HepG2 (cell line): ENCODE measurements around the gene GATB. TPM values are rescaled to one million over a fixed set of nuclear protein-coding genes. Genes with fewer than 3 reads are reported as not detected.

Experiments
- ATAC-seq: fragments of 200-7000 bp; cut with Tn5 transposase; 3 replicates; pipeline ENCODE4 v1.9.1; 2020; ENCODE audit warnings: mild to moderate bottlenecking, moderate library complexity
- BruUV-seq: library from RNA; stranded (reverse); fragments of 400-500 nt; replicated peaks from 2 replicates; lab custom pipeline; 2021; lab: Mats Ljungman, UMichigan
- CTCF ChIA-PET: fragments of 300-600 bp; formaldehyde crosslinking; extraction: SDS; loops from one replicate; lab custom pipeline; 2021; ENCODE audit warnings: low total read pairs, inconsistent platforms, low intra/inter-chr PET ratio; lab: Yijun Ruan, JAX
- POLR2A ChIA-PET: fragments of 350-600 bp; sonication (Branson Sonifier 250); formaldehyde crosslinking; loops from one replicate; lab custom pipeline; 2020; ENCODE audit warnings: antibody characterized with exemption, inconsistent platforms; lab: Yijun Ruan, JAX
- DNase-seq: peaks from one replicate; pipeline ENCODE4 v3.0.0-alpha.2; 2015; ENCODE audit warnings: low spot score
- FAIRE-seq: peaks from 3 replicates; lab custom pipeline; 2011; peaks lifted over from hg19 to GRCh38; lab: Jason Lieb, UNC
- H2AFZ ChIP-seq: one replicate; pipeline ENCODE4 v1.6.1; 2011; ENCODE audit warnings: low read length, inconsistent platforms
- H3K27ac ChIP-seq: fragments of 300-600 bp; 3 replicates; pipeline ENCODE4 v1.8.0; 2011; ENCODE audit warnings: mixed run types, mild to moderate bottlenecking, mixed read lengths, low read length, inconsistent platforms; ENCODE audit not compliant: insufficient read depth; ENCODE audit errors: extremely low read length
- H3K27me3 ChIP-seq, 2 experiments: fragments of 200-600 bp in 1 of 2; 2 replicates in 1 of 2; 3 replicates in 1 of 2; pipeline versions ENCODE4 v1.6.0 to v1.8.0; 2011; ENCODE audit warnings: low read length in 2 of 2, mild to moderate bottlenecking in 2 of 2, moderate library complexity in 2 of 2, inconsistent platforms in 1 of 2; ENCODE audit not compliant: insufficient read depth in 2 of 2, control insufficient read depth in 1 of 2
- H3K36me3 ChIP-seq, 2 experiments: fragments of 200-600 bp in 1 of 2; replicated peaks in 1 of 2; 2 replicates in 1 of 2; 3 replicates in 1 of 2; pipeline versions ENCODE4 v1.5.1 to v1.8.0; 2011; ENCODE audit warnings: low read length in 2 of 2, inconsistent platforms in 1 of 2; ENCODE audit not compliant: insufficient read depth in 2 of 2, control insufficient read depth in 1 of 2
- H3K4me1 ChIP-seq: 2 replicates; pipeline ENCODE4 v1.5.1; 2012; ENCODE audit warnings: low read length, inconsistent platforms; ENCODE audit not compliant: insufficient read depth
- H3K4me2 ChIP-seq: 2 replicates; pipeline ENCODE4 v1.6.0; 2011; ENCODE audit warnings: low read depth, low read length, inconsistent platforms
- H3K4me3 ChIP-seq, 3 experiments: fragments of 200-600 bp in 1 of 3; sonication (generic), shearing (Covaris generic) in 1 of 3; replicated peaks in 1 of 3; 2 replicates each; pipeline ENCODE4 v1.5.1; 2011 to 2016; ENCODE audit warnings: low read length in 3 of 3, inconsistent platforms in 2 of 3, low read depth in 2 of 3, mild to moderate bottlenecking in 2 of 3, control low read depth in 1 of 3, mixed read lengths in 1 of 3; ENCODE audit not compliant: insufficient read depth in 1 of 3
- H3K79me2 ChIP-seq: one replicate; pipeline ENCODE4 v1.6.1; 2011; ENCODE audit warnings: low read length, inconsistent platforms; ENCODE audit not compliant: insufficient read depth
- H3K9ac ChIP-seq: 2 replicates; pipeline ENCODE4 v1.6.0; 2011; ENCODE audit warnings: mild to moderate bottlenecking, low read depth, low read length, inconsistent platforms; ENCODE audit not compliant: insufficient read depth
- H3K9me3 ChIP-seq: 2 replicates; pipeline ENCODE4 v1.5.1; 2012; ENCODE audit warnings: mild to moderate bottlenecking, low read length
- H4K20me1 ChIP-seq: 2 replicates; pipeline ENCODE4 v1.6.0; 2011; ENCODE audit warnings: inconsistent platforms, mild to moderate bottlenecking, low read length, moderate library complexity; ENCODE audit not compliant: insufficient read depth
- CBX2 ChIP-seq, 2 experiments: fragments of 200-600 bp in 1 of 2; sonication (generic); formaldehyde crosslinking in 1 of 2; IDR thresholded peaks; 2 replicates each; pipeline versions ENCODE4 v1.7.0 to v1.8.1; 2018 to 2022; ENCODE audit warnings: low read depth in 2 of 2, low read length in 1 of 2, mild to moderate bottlenecking in 1 of 2, missing genetic modification reagents in 1 of 2
- EEA1 ChIP-seq: sonication (generic); formaldehyde crosslinking; IDR thresholded peaks from 2 replicates; pipeline ENCODE4 v1.5.1; 2020; ENCODE audit warnings: mild to moderate bottlenecking, missing genetic modification reagents, borderline replicate concordance
- GATA4 ChIP-seq: sonication (generic); IDR thresholded peaks from 2 replicates; pipeline ENCODE4 v1.6.1; 2016; ENCODE audit warnings: antibody characterized with exemption, low read depth, borderline replicate concordance
- KDM5B ChIP-seq: sonication (generic); formaldehyde crosslinking; IDR thresholded peaks from 2 replicates; pipeline ENCODE4 v1.4.0; 2020; ENCODE audit warnings: missing genetic modification reagents, mild to moderate bottlenecking, borderline replicate concordance
- KLF9 ChIP-seq: IDR thresholded peaks from 2 replicates; pipeline ENCODE4 v1.6.1; 2016; ENCODE audit warnings: low read depth
- MEIS1 ChIP-seq: sonication (generic); formaldehyde crosslinking; IDR thresholded peaks from 2 replicates; pipeline ENCODE4 v1.9.0; 2021; ENCODE audit warnings: mild to moderate bottlenecking, missing genetic modification reagents, moderate library complexity, borderline replicate concordance
- REXO4 ChIP-seq: sonication (generic); formaldehyde crosslinking; IDR thresholded peaks from 2 replicates; pipeline ENCODE4 v1.8.0; 2022; ENCODE audit warnings: missing genetic modification reagents, mild to moderate bottlenecking, borderline replicate concordance
- ZFX ChIP-seq: sonication (generic); formaldehyde crosslinking; IDR thresholded peaks from 2 replicates; pipeline ENCODE4 v1.4.0; 2020; ENCODE audit warnings: mild to moderate bottlenecking, low read depth, missing genetic modification reagents, moderate library complexity
- WGBS: methylation state at CpG from one replicate; pipeline ENCODE4 v1.1.6; 2017; ENCODE audit warnings: low lambda C conversion rate; 5-methylcytosine and 5-hydroxymethylcytosine counted together
- in situ Hi-C: cut with HindIII; loops from 2 replicates; pipeline ENCODE4 v1.10.0; 2017; ENCODE audit warnings: low pct_unique_long_range_greater_than_20kb; ENCODE audit not compliant: extremely low pct_ligation_motif_present
- intact Hi-C: fragments of 100-400 bp; cut with micrococcal nuclease; formaldehyde crosslinking; loops from one replicate; pipeline ENCODE4 v1.10.0; 2022; ENCODE audit not compliant: unreplicated experiment
- polyA plus RNA-seq, 8 experiments: library from polyadenylated mRNA; depleted of rRNA in 3 of 8; stranded (reverse) in 7 of 8; unstranded in 1 of 8; fragments of >200 nt; fragmentation: Illumina TruSeq in 4 of 8; extraction: Trizol in 4 of 8; gene quantifications; 2 replicates each; pipeline versions ENCODE4 v1.2.1 to v1.2.3, GENCODE V29; 2011 to 2016; ENCODE audit warnings: low read depth in 4 of 8, missing spikeins in 1 of 8, mixed read lengths in 1 of 8; ENCODE audit not compliant: insufficient read depth in 1 of 8
- total RNA-seq, 5 experiments: library from RNA; depleted of rRNA; stranded (reverse); fragments of >200 nt; fragmentation: Illumina TruSeq; extraction: Trizol; gene quantifications; 2 replicates each; pipeline ENCODE4 v1.2.3, GENCODE V29; 2016; ENCODE audit warnings: low read depth in 1 of 5
- TF ChIP-seq, protein P1 (sequence below): sonication (generic); formaldehyde crosslinking; IDR thresholded peaks from 2 replicates; pipeline ENCODE4 v1.4.0; 2020; ENCODE audit warnings: mild to moderate bottlenecking, missing genetic modification reagents
- TF ChIP-seq, protein P2 (sequence below): sonication (generic); formaldehyde crosslinking; IDR thresholded peaks from 2 replicates; pipeline ENCODE4 v1.4.0; 2020; ENCODE audit warnings: missing genetic modification reagents, borderline replicate concordance
- TF ChIP-seq, protein P3 (sequence below): sonication (generic); formaldehyde crosslinking; IDR thresholded peaks from 2 replicates; pipeline ENCODE4 v1.5.0; 2020; ENCODE audit warnings: missing genetic modification reagents, mild to moderate bottlenecking, borderline replicate concordance

GATB gene
- total and polyA plus RNA-seq, 2 of the 13 experiments (the other 11 are each of a cell fraction or from before 2014, with no cell fraction given), result 32.3 to 32.4 TPM

DNA sequence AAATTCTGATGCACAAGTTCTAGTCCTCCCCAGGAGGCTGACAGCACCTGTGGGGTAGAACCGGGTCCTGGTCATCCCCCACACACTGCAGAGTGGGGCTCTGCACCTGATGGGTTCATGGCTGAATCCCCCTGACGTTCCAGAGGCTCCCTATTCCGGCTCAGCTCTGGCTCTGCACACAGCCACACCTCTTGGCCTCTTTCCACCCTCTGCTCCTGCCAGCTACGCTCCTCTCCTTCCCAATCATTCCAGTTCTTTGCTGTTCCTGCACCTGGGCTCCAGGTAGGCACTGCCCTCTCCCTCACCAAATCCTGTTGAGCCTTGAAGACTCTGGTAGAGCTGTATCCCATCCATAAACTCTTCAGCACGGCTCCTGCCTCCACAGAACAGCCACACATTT is 75.5 kb downstream of the GATB start:
- 93% methylated on average over 5 of the region's 5 CpGs for WGBS
- no peak for DNase-seq
- no peak for TF ChIP-seq EEA1 (CRISPR knock-in tag)
- TF ChIP-seq MEIS1, result no peak
- TF ChIP-seq, protein P1, sequence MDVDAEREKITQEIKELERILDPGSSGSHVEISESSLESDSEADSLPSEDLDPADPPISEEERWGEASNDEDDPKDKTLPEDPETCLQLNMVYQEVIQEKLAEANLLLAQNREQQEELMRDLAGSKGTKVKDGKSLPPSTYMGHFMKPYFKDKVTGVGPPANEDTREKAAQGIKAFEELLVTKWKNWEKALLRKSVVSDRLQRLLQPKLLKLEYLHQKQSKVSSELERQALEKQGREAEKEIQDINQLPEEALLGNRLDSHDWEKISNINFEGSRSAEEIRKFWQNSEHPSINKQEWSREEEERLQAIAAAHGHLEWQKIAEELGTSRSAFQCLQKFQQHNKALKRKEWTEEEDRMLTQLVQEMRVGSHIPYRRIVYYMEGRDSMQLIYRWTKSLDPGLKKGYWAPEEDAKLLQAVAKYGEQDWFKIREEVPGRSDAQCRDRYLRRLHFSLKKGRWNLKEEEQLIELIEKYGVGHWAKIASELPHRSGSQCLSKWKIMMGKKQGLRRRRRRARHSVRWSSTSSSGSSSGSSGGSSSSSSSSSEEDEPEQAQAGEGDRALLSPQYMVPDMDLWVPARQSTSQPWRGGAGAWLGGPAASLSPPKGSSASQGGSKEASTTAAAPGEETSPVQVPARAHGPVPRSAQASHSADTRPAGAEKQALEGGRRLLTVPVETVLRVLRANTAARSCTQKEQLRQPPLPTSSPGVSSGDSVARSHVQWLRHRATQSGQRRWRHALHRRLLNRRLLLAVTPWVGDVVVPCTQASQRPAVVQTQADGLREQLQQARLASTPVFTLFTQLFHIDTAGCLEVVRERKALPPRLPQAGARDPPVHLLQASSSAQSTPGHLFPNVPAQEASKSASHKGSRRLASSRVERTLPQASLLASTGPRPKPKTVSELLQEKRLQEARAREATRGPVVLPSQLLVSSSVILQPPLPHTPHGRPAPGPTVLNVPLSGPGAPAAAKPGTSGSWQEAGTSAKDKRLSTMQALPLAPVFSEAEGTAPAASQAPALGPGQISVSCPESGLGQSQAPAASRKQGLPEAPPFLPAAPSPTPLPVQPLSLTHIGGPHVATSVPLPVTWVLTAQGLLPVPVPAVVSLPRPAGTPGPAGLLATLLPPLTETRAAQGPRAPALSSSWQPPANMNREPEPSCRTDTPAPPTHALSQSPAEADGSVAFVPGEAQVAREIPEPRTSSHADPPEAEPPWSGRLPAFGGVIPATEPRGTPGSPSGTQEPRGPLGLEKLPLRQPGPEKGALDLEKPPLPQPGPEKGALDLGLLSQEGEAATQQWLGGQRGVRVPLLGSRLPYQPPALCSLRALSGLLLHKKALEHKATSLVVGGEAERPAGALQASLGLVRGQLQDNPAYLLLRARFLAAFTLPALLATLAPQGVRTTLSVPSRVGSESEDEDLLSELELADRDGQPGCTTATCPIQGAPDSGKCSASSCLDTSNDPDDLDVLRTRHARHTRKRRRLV (CRISPR knock-in tag), result no peak
- no peak for TF ChIP-seq REXO4
- no peak for TF ChIP-seq GATA4
- no peak for TF ChIP-seq KDM5B (CRISPR knock-in tag)
- TF ChIP-seq, protein P2, sequence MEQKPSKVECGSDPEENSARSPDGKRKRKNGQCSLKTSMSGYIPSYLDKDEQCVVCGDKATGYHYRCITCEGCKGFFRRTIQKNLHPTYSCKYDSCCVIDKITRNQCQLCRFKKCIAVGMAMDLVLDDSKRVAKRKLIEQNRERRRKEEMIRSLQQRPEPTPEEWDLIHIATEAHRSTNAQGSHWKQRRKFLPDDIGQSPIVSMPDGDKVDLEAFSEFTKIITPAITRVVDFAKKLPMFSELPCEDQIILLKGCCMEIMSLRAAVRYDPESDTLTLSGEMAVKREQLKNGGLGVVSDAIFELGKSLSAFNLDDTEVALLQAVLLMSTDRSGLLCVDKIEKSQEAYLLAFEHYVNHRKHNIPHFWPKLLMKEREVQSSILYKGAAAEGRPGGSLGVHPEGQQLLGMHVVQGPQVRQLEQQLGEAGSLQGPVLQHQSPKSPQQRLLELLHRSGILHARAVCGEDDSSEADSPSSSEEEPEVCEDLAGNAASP (CRISPR knock-in tag), result no peak
- no peak for TF ChIP-seq ZFX
- TF ChIP-seq, protein P3, sequence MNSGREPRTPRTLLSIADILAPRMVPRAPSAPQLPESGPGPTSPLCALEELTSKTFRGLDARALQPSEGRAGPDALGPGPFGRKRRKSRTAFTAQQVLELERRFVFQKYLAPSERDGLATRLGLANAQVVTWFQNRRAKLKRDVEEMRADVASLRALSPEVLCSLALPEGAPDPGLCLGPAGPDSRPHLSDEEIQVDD (CRISPR knock-in tag), result no peak
- no peak for TF ChIP-seq CBX2 (IDR thresholded peaks at IDR 0.05; ENCODE audit: low read depth, low read length)
- no peak for TF ChIP-seq CBX2 (CRISPR knock-in tag; IDR thresholded peaks at IDR 0.05; ENCODE audit: low read depth)
- no peak for TF ChIP-seq KLF9 (CRISPR knock-in tag)
- TF ChIP-seq, all 625 proteins: peak for 0
- peaks cover 22% of the 10 kb centered on the region for H3K4me1 ChIP-seq
- ChIA-PET POLR2A (no interaction called here), CTCF (no interaction called here)
- H3K4me2 ChIP-seq, result no peak overlapping the region
- H3K9ac ChIP-seq, result no peak overlapping the region
- no TSS peak for BruUV-seq
- in situ Hi-C loops (no loop called here), intact Hi-C loops (no loop called here)
- no peak for ATAC-seq
- H3K9me3 ChIP-seq, result no peaks in the 10 kb centered on the region
- H2AFZ ChIP-seq, result no peak overlapping the region
- no peaks in the 10 kb centered on the region for H3K27me3 ChIP-seq
- H3K27ac ChIP-seq, result no peak overlapping the region
- H3K36me3 ChIP-seq, result peaks cover 4 to 22% of the 10 kb centered on the region in 2 experiments; a peak in 4 of 5 replicates
- no peaks in the 10 kb centered on the region for H3K79me2 ChIP-seq
- H3K4me3 ChIP-seq, result no peak overlapping the region
- H4K20me1 ChIP-seq, result no peaks in the 10 kb centered on the region
- FAIRE-seq, result no peak
